Calu3 (cell line): Measurements from ENCODE around the gene GH2. TPM values are rescaled to one million over a fixed set of nuclear protein-coding genes. Genes with fewer than 3 reads are reported as not detected.

Experiments
- BruUV-seq: library from RNA; stranded (reverse); fragments of 400-500 nt; replicated peaks from 2 replicates; lab custom pipeline; 2021; lab: Mats Ljungman, UMichigan
- CTCF ChIA-PET: fragments of 300-600 bp; sonication (Branson Sonifier 250); formaldehyde crosslinking; loops from one replicate; lab custom pipeline; 2022; ENCODE audit warnings: antibody characterized with exemption; lab: Charles Lee
- DNase-seq: peaks from one replicate; pipeline ENCODE4 v3.0.0; 2022
- H3K27ac Mint-ChIP-seq: one replicate; pipeline ENCODE4 v1.8.0; 2022; ENCODE audit warnings: mixed read lengths; ENCODE audit not compliant: unreplicated experiment
- H3K27me3 Mint-ChIP-seq: one replicate; pipeline ENCODE4 v1.8.0; 2022; ENCODE audit warnings: mixed read lengths; ENCODE audit not compliant: unreplicated experiment
- H3K36me3 Mint-ChIP-seq: one replicate; pipeline ENCODE4 v1.8.0; 2022; ENCODE audit warnings: mild to moderate bottlenecking, moderate library complexity, mixed read lengths; ENCODE audit not compliant: insufficient read depth, unreplicated experiment
- H3K4me1 Mint-ChIP-seq: one replicate; pipeline ENCODE4 v1.8.0; 2022; ENCODE audit warnings: mild to moderate bottlenecking, low read depth, mixed read lengths; ENCODE audit not compliant: unreplicated experiment
- H3K4me3 Mint-ChIP-seq: one replicate; pipeline ENCODE4 v1.8.0; 2022; ENCODE audit warnings: mild to moderate bottlenecking, low read depth, moderate library complexity, mixed read lengths; ENCODE audit not compliant: unreplicated experiment
- H3K9me3 Mint-ChIP-seq: one replicate; pipeline ENCODE4 v1.8.0; 2022; ENCODE audit warnings: low read depth, mixed read lengths; ENCODE audit not compliant: unreplicated experiment
- intact Hi-C: fragments of 100-400 bp; cut with micrococcal nuclease; formaldehyde crosslinking; loops from one replicate; pipeline ENCODE4 v1.10.0; 2022; ENCODE audit not compliant: unreplicated experiment
- total RNA-seq: library from RNA; stranded (reverse); gene quantifications from 2 replicates; pipeline ENCODE4 v1.2.3, GENCODE V29; 2022
- TF ChIP-seq, protein P1 (sequence below): fragments of 200-600 bp; IDR thresholded peaks from one replicate; pipeline ENCODE4 v1.8.0; 2022; ENCODE audit warnings: antibody characterized with exemption; ENCODE audit not compliant: unreplicated experiment

Gene GH2
- total RNA-seq, 1 experiment from 2014 or later, result not detected

DNA sequence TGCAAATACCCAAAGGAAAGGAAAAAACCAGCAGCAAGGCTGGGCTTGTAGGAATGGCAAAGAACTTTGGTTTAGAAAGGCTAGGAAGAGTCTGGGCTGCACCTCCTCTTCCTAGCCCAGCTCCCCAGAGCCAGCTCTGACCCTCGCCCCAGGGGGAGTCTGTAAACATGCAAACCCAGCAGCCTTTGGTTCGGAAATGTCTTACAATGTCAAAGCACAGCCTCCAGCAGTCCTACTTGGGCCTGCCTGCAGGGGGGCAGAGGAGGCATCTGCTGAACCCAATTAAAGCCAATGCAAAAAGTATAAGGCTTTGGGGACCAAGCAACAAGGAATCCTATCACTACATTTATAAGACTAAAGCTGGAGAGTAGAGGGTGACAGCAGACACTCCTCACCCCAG, 49.3 kb downstream of the GH2 start:
- TF ChIP-seq, protein P1, sequence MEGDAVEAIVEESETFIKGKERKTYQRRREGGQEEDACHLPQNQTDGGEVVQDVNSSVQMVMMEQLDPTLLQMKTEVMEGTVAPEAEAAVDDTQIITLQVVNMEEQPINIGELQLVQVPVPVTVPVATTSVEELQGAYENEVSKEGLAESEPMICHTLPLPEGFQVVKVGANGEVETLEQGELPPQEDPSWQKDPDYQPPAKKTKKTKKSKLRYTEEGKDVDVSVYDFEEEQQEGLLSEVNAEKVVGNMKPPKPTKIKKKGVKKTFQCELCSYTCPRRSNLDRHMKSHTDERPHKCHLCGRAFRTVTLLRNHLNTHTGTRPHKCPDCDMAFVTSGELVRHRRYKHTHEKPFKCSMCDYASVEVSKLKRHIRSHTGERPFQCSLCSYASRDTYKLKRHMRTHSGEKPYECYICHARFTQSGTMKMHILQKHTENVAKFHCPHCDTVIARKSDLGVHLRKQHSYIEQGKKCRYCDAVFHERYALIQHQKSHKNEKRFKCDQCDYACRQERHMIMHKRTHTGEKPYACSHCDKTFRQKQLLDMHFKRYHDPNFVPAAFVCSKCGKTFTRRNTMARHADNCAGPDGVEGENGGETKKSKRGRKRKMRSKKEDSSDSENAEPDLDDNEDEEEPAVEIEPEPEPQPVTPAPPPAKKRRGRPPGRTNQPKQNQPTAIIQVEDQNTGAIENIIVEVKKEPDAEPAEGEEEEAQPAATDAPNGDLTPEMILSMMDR, result no peak
- Mint-ChIP-seq H3K9me3 (no peaks in the 10 kb centered on the region), H3K4me3 (no peak overlapping the region), H3K36me3 (peaks cover 32% of the 10 kb centered on the region), H3K27me3 (no peaks in the 10 kb centered on the region), H3K4me1 (peaks cover 11% of the 10 kb centered on the region), H3K27ac (no peak overlapping the region)
- no peak for DNase-seq
- CTCF ChIA-PET, result no interaction called here
- intact Hi-C loops, result no loop called here
- TSS peak; percentile 31 for BruUV-seq

DNA sequence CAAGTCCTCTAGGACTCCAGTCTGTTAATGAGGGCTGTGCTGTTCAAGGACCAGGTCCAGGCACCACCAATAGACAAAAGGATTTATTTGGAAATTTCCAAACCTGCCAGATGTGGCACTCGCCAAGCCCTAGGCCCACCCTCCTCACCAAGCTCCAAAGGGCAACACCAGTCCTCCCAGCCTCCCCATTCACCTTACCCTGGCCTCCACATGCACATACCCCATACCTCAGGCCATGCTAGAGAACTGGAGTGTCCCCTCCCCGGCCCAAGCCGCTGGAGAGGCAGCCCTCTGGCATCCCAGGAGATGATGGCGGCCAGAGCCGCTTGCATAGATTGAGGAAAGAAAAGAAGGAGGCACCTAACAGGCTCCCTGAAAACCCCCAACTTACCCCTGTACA, 49.7 kb downstream of the GH2 start:
- DNase-seq, result no peak
- CTCF ChIA-PET, result no interaction called here
- no TSS peak for BruUV-seq
- H3K27me3 Mint-ChIP-seq, result no peaks in the 10 kb centered on the region
- H3K27ac Mint-ChIP-seq, result no peak overlapping the region
- intact Hi-C loops, result no loop called here
- no peak overlapping the region for H3K4me3 Mint-ChIP-seq
- peaks cover 37% of the 10 kb centered on the region for H3K36me3 Mint-ChIP-seq
- H3K9me3 Mint-ChIP-seq, result no peaks in the 10 kb centered on the region
- TF ChIP-seq, protein P1, result no peak
- peaks cover 11% of the 10 kb centered on the region for H3K4me1 Mint-ChIP-seq

DNA sequence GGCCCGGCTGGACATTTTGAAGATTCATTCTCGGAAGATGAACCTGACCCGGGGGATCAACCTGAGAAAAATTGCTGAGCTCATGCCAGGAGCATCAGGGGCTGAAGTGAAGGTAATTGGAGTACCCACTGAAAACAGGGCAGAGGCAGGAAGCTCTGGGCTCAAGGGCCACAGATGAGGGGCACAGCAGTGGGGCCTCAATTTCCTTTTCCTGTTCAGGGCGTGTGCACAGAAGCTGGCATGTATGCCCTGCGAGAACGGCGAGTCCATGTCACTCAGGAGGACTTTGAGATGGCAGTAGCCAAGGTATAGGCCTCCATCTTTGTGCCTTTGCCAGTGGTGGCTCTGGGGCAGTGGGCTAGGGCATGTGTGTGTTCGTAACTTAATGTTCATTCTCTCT, 50.2 kb downstream of the GH2 start:
- Mint-ChIP-seq H3K27ac (no peak overlapping the region), H3K36me3 (peaks cover 42% of the 10 kb centered on the region), H3K27me3 (no peaks in the 10 kb centered on the region), H3K4me1 (peaks cover 11% of the 10 kb centered on the region), H3K9me3 (no peaks in the 10 kb centered on the region), H3K4me3 (no peak overlapping the region)
- BruUV-seq, result no TSS peak
- CTCF ChIA-PET, result no interaction called here
- intact Hi-C loops, result no loop called here
- no peak for DNase-seq
- TF ChIP-seq, protein P1, result no peak

DNA sequence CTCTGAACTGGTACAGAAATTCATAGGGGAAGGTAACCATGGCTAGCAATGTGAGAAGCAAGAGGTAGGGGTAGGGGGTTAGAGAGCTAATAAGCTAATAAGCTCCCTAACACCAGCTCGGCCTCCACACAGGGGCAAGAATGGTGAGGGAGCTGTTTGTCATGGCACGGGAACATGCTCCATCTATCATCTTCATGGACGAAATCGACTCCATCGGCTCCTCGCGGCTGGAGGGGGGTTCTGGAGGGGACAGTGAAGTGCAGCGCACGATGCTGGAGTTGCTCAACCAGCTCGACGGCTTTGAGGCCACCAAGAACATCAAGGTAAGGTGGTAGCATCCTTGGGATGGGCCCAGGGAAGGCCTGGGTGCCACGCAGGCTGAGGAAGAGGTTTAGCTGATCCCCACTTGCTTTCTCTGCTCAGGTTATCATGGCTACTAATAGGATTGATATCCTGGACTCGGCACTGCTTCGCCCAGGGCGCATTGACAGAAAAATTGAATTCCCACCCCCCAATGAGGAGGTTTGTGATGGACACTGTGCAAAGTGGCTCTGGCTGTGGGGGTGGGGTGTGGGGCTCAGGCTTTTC, 50.7 kb downstream of the GH2 start:
- peaks cover 47% of the 10 kb centered on the region for H3K36me3 Mint-ChIP-seq
- no peaks in the 10 kb centered on the region for H3K27me3 Mint-ChIP-seq
- no peaks in the 10 kb centered on the region for H3K9me3 Mint-ChIP-seq
- TF ChIP-seq, protein P1, result no peak
- H3K4me3 Mint-ChIP-seq, result no peak overlapping the region
- intact Hi-C loops, result no loop called here
- BruUV-seq, result TSS peak; percentile 35
- H3K4me1 Mint-ChIP-seq, result peaks cover 11% of the 10 kb centered on the region
- no peak for DNase-seq
- H3K27ac Mint-ChIP-seq, result no peak overlapping the region
- CTCF ChIA-PET, result no interaction called here
